Endothelial cell of umbilical vein (primary cell): ENCODE results near the gene BHLHE23. TPM values are rescaled to one million over a fixed set of nuclear protein-coding genes. Genes with fewer than 3 reads are reported as not detected.

Source experiments
- BruUV-seq: library from RNA; stranded (reverse); fragments of 400-500 nt; replicated peaks from 2 replicates; lab custom pipeline; 2021; lab: Mats Ljungman, UMichigan
- CTCF ChIA-PET: fragments of 300-600, 350-600 bp; sonication (Branson Sonifier 250); formaldehyde crosslinking; loops from one replicate; lab custom pipeline; 2021; ENCODE audit warnings: antibody characterized with exemption, inconsistent platforms; lab: Charles Lee
- POLR2A ChIA-PET: fragments of 300-600, 350-600 bp; sonication (Branson Sonifier 250); formaldehyde crosslinking; loops from one replicate; lab custom pipeline; 2021; ENCODE audit warnings: antibody characterized with exemption, inconsistent platforms; lab: Charles Lee
- DNase-seq: peaks from one replicate; pipeline ENCODE4 v3.0.0-alpha.2; 2011; ENCODE audit warnings: low read depth, low spot score
- FAIRE-seq: peaks from 2 replicates; lab custom pipeline; 2011; peaks lifted over from hg19 to GRCh38; lab: Jason Lieb, UNC
- H2AFZ ChIP-seq: 2 replicates; pipeline ENCODE4 v1.6.0; 2012; ENCODE audit warnings: low read depth, low read length, control low read depth, inconsistent platforms
- H3K27ac ChIP-seq: 2 replicates; pipeline ENCODE4 v1.5.1; 2011; ENCODE audit warnings: low read depth, mild to moderate bottlenecking, control low read depth, low read length, moderate library complexity; ENCODE audit not compliant: insufficient read depth
- H3K27me3 ChIP-seq, 2 experiments: 2 replicates each; pipeline versions ENCODE4 v1.6.0 to v1.6.1; 2011; ENCODE audit warnings: low read length in 2 of 2, mixed read lengths in 1 of 2; ENCODE audit not compliant: control insufficient read depth in 2 of 2, insufficient read depth in 2 of 2
- H3K36me3 ChIP-seq, 2 experiments: 2 replicates in 1 of 2; 3 replicates in 1 of 2; pipeline ENCODE4 v1.5.1; 2011; ENCODE audit warnings: low read length in 2 of 2, mild to moderate bottlenecking in 1 of 2, moderate library complexity in 1 of 2; ENCODE audit not compliant: control insufficient read depth in 2 of 2, insufficient read depth in 2 of 2; ENCODE audit errors: extremely low read depth in 1 of 2
- H3K4me1 ChIP-seq: 3 replicates; pipeline ENCODE4 v1.5.1; 2011; ENCODE audit warnings: mild to moderate bottlenecking, low read length; ENCODE audit not compliant: control insufficient read depth, insufficient read depth; ENCODE audit errors: extremely low read depth
- H3K4me2 ChIP-seq: 2 replicates; pipeline ENCODE4 v1.6.1; 2011; ENCODE audit warnings: low read length, control low read depth, mixed read lengths; ENCODE audit not compliant: insufficient read depth
- H3K4me3 ChIP-seq, 3 experiments: fragments of 200-600 bp in 1 of 3; sonication (generic), shearing (Covaris generic) in 1 of 3; replicated peaks in 1 of 3; 2 replicates each; pipeline ENCODE4 v1.5.1; 2011 to 2016; ENCODE audit warnings: control low read depth in 3 of 3, low read length in 3 of 3, mild to moderate bottlenecking in 2 of 3, inconsistent platforms in 1 of 3, low read depth in 1 of 3, moderate library complexity in 1 of 3; ENCODE audit not compliant: insufficient read depth in 1 of 3
- H3K79me2 ChIP-seq: 2 replicates; pipeline ENCODE4 v1.6.0; 2012; ENCODE audit warnings: low read length, inconsistent platforms; ENCODE audit not compliant: control insufficient read depth, insufficient read depth
- H3K9ac ChIP-seq: replicated peaks from 2 replicates; pipeline ENCODE3; 2011; ENCODE audit warnings: low read length, control low read depth; ENCODE audit not compliant: insufficient read depth; ENCODE audit errors: extremely low read depth
- H3K9me1 ChIP-seq: replicated peaks from 3 replicates; pipeline ENCODE4 v1.6.0; 2011; ENCODE audit warnings: mild to moderate bottlenecking, low read length; ENCODE audit not compliant: control insufficient read depth, insufficient read depth; ENCODE audit errors: extremely low read depth
- H3K9me3 ChIP-seq: replicated peaks from 2 replicates; pipeline ENCODE4 v1.5.1; 2012; ENCODE audit warnings: low read length, inconsistent platforms; ENCODE audit not compliant: control insufficient read depth, insufficient read depth
- H4K20me1 ChIP-seq: replicated peaks from 2 replicates; pipeline ENCODE3; 2011; ENCODE audit warnings: mild to moderate bottlenecking, low read length; ENCODE audit not compliant: control insufficient read depth, insufficient read depth; ENCODE audit errors: extremely low read depth
- CTCF ChIP-seq, 2 donors: IDR thresholded peaks; 1 replicate in 1 of 2; 2 replicates in 1 of 2; pipeline ENCODE4 v1.5.1; 2011; ENCODE audit warnings: low read length in 2 of 2, mild to moderate bottlenecking in 2 of 2, moderate library complexity in 2 of 2, control low read depth in 1 of 2, inconsistent platforms in 1 of 2, low read depth in 1 of 2; ENCODE audit not compliant: insufficient read depth in 1 of 2; ENCODE audit errors: extremely low read depth in 1 of 2
- EZH2 ChIP-seq: IDR thresholded peaks from 2 replicates; pipeline ENCODE4 v1.6.1; 2012; ENCODE audit warnings: borderline replicate concordance, low read depth, mild to moderate bottlenecking, moderate library complexity, low read length, inconsistent platforms; ENCODE audit not compliant: severe bottlenecking
- FOS ChIP-seq: IDR thresholded peaks from 2 replicates; pipeline ENCODE4 v1.6.1; 2011; ENCODE audit warnings: mild to moderate bottlenecking, low read length, moderate library complexity, borderline replicate concordance; ENCODE audit not compliant: insufficient read depth
- GATA2 ChIP-seq: IDR thresholded peaks from 2 replicates; pipeline ENCODE4 v1.7.0; 2011; ENCODE audit warnings: low read depth, mild to moderate bottlenecking, moderate library complexity, mixed read lengths, low read length; ENCODE audit not compliant: insufficient read length, insufficient read depth
- JUN ChIP-seq: IDR thresholded peaks from 2 replicates; pipeline ENCODE4 v1.6.1; 2011; ENCODE audit warnings: borderline replicate concordance, low read depth; ENCODE audit not compliant: insufficient read length, insufficient read depth
- MYC ChIP-seq: IDR thresholded peaks from one replicate; pipeline ENCODE4 v1.6.1; 2011; ENCODE audit warnings: mild to moderate bottlenecking, low read depth, low read length
- POLR2A ChIP-seq: IDR thresholded peaks from 2 replicates; pipeline ENCODE4 v1.6.1; 2012; ENCODE audit warnings: low read depth, mild to moderate bottlenecking, control low read depth, low read length
- POLR2AphosphoS5 ChIP-seq: IDR thresholded peaks from 2 replicates; pipeline ENCODE4 v1.6.1; 2012; ENCODE audit warnings: low read depth, mild to moderate bottlenecking, control low read depth, low read length, moderate library complexity; ENCODE audit not compliant: insufficient read depth
- dilution Hi-C: fragments of 300-500 bp; cut with MboI; formaldehyde crosslinking; loops from one replicate; pipeline ENCODE4 v1.15.0; 2019; ENCODE audit warnings: low sequenced_read_pairs; ENCODE audit not compliant: extremely low pct_ligation_motif_present
- intact Hi-C: fragments of 100-400 bp; cut with micrococcal nuclease; formaldehyde crosslinking; loops from one replicate; pipeline ENCODE4 v1.10.0; 2022
- polyA plus RNA-seq, 4 experiments: library from polyadenylated mRNA; depleted of rRNA in 3 of 4; stranded (reverse) in 3 of 4; unstranded in 1 of 4; fragments of >200 nt; gene quantifications; 2 replicates each; pipeline versions ENCODE4 v1.2.1 to v1.2.3, GENCODE V29; 2011 to 2012; ENCODE audit warnings: missing spikeins in 1 of 4
- total RNA-seq: library from RNA; stranded (reverse); gene quantifications from 2 replicates; pipeline ENCODE4 v1.2.3, GENCODE V29; 2021
- TF ChIP-seq, protein P1 (sequence below): IDR thresholded peaks from 2 replicates; pipeline ENCODE4 v1.6.1; 2011; ENCODE audit not compliant: insufficient read depth, insufficient read length

Gene BHLHE23
- total and polyA plus RNA-seq, 2 donors (not counting 3 experiments of a cell fraction or from before 2014, with no cell fraction given): not detected

- no peak overlapping the region for H3K4me3 ChIP-seq
- POLR2A ChIA-PET: no interaction called here
- H3K36me3 ChIP-seq: no peaks in the 10 kb centered on the region
These were observed 21.4 kb downstream of the BHLHE23 start for GRCh38 chr20:62985444-62985778.

More at GRCh38 chr20:62985444-62985778, 21.4 kb downstream of the BHLHE23 start:
- Histone ChIP-seq H3K79me2 (no peaks in the 10 kb centered on the region), H3K9ac (no peak overlapping the region), H4K20me1 (no peaks in the 10 kb centered on the region), H3K9me1 (no peaks in the 10 kb centered on the region), H3K9me3 (no peaks in the 10 kb centered on the region), H2AFZ (no peak overlapping the region), H3K27me3 (peaks cover 6 to 8% of the 10 kb centered on the region in 2 experiments), H3K4me1 (no peaks in the 10 kb centered on the region), H3K27ac (no peak overlapping the region), H3K4me2 (no peak overlapping the region)
- CTCF ChIA-PET: interaction anchor here (1.0 to 2.2 kb wide), 2 partner anchors 13 to 24 kb away, joined by 5 to 12 read pairs; no protein-coding TSS in a partner anchor
- no peak for TF ChIP-seq MYC
- TF ChIP-seq GATA2: no peak
- TF ChIP-seq JUN: no peak
- TF ChIP-seq EZH2: no peak
- no peak for TF ChIP-seq FOS
- no peak for TF ChIP-seq POLR2A
- TF ChIP-seq, protein P1, sequence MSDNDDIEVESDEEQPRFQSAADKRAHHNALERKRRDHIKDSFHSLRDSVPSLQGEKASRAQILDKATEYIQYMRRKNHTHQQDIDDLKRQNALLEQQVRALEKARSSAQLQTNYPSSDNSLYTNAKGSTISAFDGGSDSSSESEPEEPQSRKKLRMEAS: no peak
- TF ChIP-seq CTCF (IDR thresholded peaks at IDR 0.05; ENCODE audit: extremely low read depth in 1 of 2, insufficient read depth in 1 of 2, low read depth in 1 of 2, low read length in 2 of 2): no peak
- no peak for TF ChIP-seq POLR2AphosphoS5
- DNase-seq (no peak), FAIRE-seq (no peak)
- intact Hi-C loops: no loop called here
- dilution Hi-C loops: no loop called here
- BruUV-seq: no TSS peak
